T-helper 1 cell treated with Interleukin-12 subunit alpha and Interleukin-12 subunit beta and Interleukin-4 antibody, amounts not matched to agents 30 μg/mL and 1 μg/mL, for 36 hours (primary cell): ENCODE measurements around the gene GNG2.

Source experiments
- H3K27ac Mint-ChIP-seq: one replicate; pipeline ENCODE4 v1.8.0; 2021; ENCODE audit warnings: mild to moderate bottlenecking, mixed read lengths
- H3K27me3 Mint-ChIP-seq: one replicate; pipeline ENCODE4 v1.8.0; 2021; ENCODE audit warnings: low read depth, mixed read lengths
- H3K36me3 Mint-ChIP-seq: one replicate; pipeline ENCODE4 v1.8.0; 2021; ENCODE audit warnings: low read depth, mixed read lengths
- H3K4me1 Mint-ChIP-seq: one replicate; pipeline ENCODE4 v1.8.0; 2021; ENCODE audit warnings: low read depth, mixed read lengths
- H3K4me3 Mint-ChIP-seq: one replicate; pipeline ENCODE4 v1.8.0; 2021; ENCODE audit warnings: mild to moderate bottlenecking, moderate library complexity, mixed read lengths
- H3K9me3 Mint-ChIP-seq: one replicate; pipeline ENCODE4 v1.8.0; 2021; ENCODE audit warnings: mixed read lengths

The GNG2 gene

GRCh38 chr14:51860164-51860824 lies at the start of gene GNG2:
GNG2 (plus strand) TSS chr14:51860612; CDS start chr14:51950679, 90,067 bp downstream.
- peaks cover 18% of the 10 kb centered on the region for H3K36me3 Mint-ChIP-seq
- H3K9me3 Mint-ChIP-seq: no peaks in the 10 kb centered on the region
- no peaks in the 10 kb centered on the region for H3K27me3 Mint-ChIP-seq
- peak within 1 kb of the TSS; percentile 95 for H3K4me3 Mint-ChIP-seq
- peak within 1 kb of the TSS; percentile 94 for H3K27ac Mint-ChIP-seq
- H3K4me1 Mint-ChIP-seq: peaks cover 42% of the 10 kb centered on the region

DNA sequence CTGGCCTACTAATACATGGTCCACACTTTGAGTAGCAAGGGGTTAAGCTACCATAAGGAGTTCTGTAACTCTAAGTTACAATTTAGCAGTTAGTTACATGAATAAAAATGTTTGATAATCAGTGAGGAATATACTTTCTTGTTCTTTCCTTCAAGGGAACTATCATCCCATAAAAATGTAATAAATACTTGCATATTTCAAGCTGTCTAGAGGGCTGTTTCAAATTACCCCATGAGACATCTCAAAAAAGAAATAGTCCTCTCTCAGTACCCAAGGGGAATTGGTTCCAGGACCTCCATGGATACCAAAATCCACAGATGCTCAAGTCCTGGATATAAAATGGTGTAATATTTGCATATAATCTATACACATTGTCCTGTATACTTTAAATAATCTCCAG lies 48.7 kb upstream of the GNG2 start:
- Mint-ChIP-seq H3K9me3 (peaks cover 10% of the 10 kb centered on the region), H3K36me3 (no peaks in the 10 kb centered on the region), H3K27ac (no peak overlapping the region), H3K4me1 (no peaks in the 10 kb centered on the region), H3K27me3 (no peaks in the 10 kb centered on the region), H3K4me3 (no peak overlapping the region)

- Mint-ChIP-seq H3K4me1 (no peaks in the 10 kb centered on the region), H3K27ac (no peak overlapping the region), H3K9me3 (no peaks in the 10 kb centered on the region), H3K36me3 (no peaks in the 10 kb centered on the region), H3K4me3 (no peak overlapping the region), H3K27me3 (peaks cover 15% of the 10 kb centered on the region)
Measured at GRCh38 chr14:51816031-51816430, 44.4 kb upstream of the GNG2 start.

DNA sequence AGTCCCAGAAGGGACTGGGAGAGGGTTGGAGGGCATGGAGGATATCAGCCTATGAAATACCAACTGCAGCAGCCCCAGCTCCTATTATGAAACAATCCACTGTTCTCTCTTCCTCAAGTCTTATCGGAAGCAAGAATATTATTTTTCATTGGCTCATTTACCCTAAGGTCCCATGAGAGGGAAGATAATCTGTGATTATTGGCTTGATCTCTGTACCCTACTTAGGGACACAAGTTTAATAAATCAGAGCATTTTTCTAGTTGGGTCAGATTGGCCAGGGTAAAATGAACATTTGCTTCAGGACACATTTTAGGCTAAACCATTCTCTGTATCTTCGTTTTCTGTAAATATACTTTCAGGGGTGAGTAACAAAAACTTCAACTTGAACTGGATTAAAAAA lies 43.1 kb upstream of the GNG2 start:
- Mint-ChIP-seq H3K9me3 (no peaks in the 10 kb centered on the region), H3K27me3 (peaks cover 18% of the 10 kb centered on the region), H3K36me3 (no peaks in the 10 kb centered on the region), H3K4me3 (no peak overlapping the region), H3K27ac (no peak overlapping the region), H3K4me1 (no peaks in the 10 kb centered on the region)

- H3K9me3 Mint-ChIP-seq: no peaks in the 10 kb centered on the region
- no peak overlapping the region for H3K27ac Mint-ChIP-seq
Measured at GRCh38 chr14:51818748-51819380, 41.5 kb upstream of the GNG2 start.

GRCh38 chr14:51821822-51822221 lies 38.6 kb upstream of the GNG2 start:
- Mint-ChIP-seq H3K4me1 (no peaks in the 10 kb centered on the region), H3K36me3 (no peaks in the 10 kb centered on the region), H3K27me3 (peaks cover 20% of the 10 kb centered on the region), H3K27ac (no peak overlapping the region), H3K9me3 (no peaks in the 10 kb centered on the region), H3K4me3 (no peak overlapping the region)

More at GRCh38 chr14:51818748-51819380, 41.5 kb upstream of the GNG2 start:
- H3K4me3 Mint-ChIP-seq: no peak overlapping the region
- no peaks in the 10 kb centered on the region for H3K4me1 Mint-ChIP-seq
- H3K27me3 Mint-ChIP-seq: peaks cover 20% of the 10 kb centered on the region
- no peaks in the 10 kb centered on the region for H3K36me3 Mint-ChIP-seq

- Mint-ChIP-seq H3K4me3 (no peak overlapping the region), H3K36me3 (no peaks in the 10 kb centered on the region), H3K27ac (no peak overlapping the region), H3K27me3 (peaks cover 20% of the 10 kb centered on the region), H3K9me3 (no peaks in the 10 kb centered on the region), H3K4me1 (no peaks in the 10 kb centered on the region)
Measured at GRCh38 chr14:51822499-51822898, 37.9 kb upstream of the GNG2 start.

DNA sequence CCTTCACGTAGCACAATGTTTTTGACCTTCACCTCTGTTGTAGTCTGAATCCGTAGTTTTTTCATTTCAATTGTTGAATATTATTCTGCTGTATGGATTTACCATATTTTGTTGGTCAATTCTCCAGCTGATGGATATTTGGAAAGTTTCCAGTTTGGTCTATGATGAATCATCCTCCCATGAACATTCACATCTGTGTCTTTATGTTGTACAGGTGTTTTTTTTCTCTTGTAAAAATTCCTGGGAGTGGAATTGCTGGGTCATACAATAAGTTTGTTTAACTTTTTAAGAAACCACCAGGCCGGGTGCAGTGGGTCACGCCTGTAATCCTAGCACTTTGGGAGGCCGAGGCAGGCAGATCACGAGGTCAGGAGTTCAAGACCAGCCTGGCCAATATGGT lies 36.7 kb upstream of the GNG2 start:
- Mint-ChIP-seq H3K36me3 (no peaks in the 10 kb centered on the region), H3K27me3 (peaks cover 16% of the 10 kb centered on the region), H3K4me3 (no peak overlapping the region), H3K9me3 (no peaks in the 10 kb centered on the region), H3K27ac (no peak overlapping the region), H3K4me1 (no peaks in the 10 kb centered on the region)

- Mint-ChIP-seq H3K4me1 (no peaks in the 10 kb centered on the region), H3K27ac (no peak overlapping the region), H3K9me3 (no peaks in the 10 kb centered on the region), H3K36me3 (no peaks in the 10 kb centered on the region), H3K4me3 (no peak overlapping the region), H3K27me3 (peaks cover 11% of the 10 kb centered on the region)
Measured at GRCh38 chr14:51824191-51824590, 36.2 kb upstream of the GNG2 start.

DNA sequence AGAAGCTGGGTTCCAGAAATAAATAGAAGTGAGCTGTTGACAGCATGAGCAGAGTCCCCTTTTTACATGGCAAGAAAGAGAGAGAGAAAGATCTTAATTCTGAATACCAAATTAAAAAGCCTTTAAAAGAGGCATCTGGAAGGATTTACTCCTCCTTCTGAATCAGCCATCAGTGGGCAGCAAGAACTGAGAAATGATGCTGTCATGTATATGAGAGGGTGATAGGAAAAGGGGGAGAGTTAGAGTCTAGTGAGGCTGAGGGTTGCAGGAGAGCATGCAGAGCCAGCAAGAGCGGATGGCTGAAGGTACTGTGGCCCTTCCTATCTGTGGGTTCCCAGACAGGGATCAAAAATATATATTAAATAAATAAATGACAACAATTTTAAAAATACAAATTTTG lies 34.5 kb upstream of the GNG2 start:
- H3K27ac Mint-ChIP-seq: no peak overlapping the region
- no peaks in the 10 kb centered on the region for H3K9me3 Mint-ChIP-seq
- peaks cover 4% of the 10 kb centered on the region for H3K27me3 Mint-ChIP-seq
- H3K4me3 Mint-ChIP-seq: no peak overlapping the region
- H3K36me3 Mint-ChIP-seq: no peaks in the 10 kb centered on the region
- H3K4me1 Mint-ChIP-seq: no peaks in the 10 kb centered on the region

DNA sequence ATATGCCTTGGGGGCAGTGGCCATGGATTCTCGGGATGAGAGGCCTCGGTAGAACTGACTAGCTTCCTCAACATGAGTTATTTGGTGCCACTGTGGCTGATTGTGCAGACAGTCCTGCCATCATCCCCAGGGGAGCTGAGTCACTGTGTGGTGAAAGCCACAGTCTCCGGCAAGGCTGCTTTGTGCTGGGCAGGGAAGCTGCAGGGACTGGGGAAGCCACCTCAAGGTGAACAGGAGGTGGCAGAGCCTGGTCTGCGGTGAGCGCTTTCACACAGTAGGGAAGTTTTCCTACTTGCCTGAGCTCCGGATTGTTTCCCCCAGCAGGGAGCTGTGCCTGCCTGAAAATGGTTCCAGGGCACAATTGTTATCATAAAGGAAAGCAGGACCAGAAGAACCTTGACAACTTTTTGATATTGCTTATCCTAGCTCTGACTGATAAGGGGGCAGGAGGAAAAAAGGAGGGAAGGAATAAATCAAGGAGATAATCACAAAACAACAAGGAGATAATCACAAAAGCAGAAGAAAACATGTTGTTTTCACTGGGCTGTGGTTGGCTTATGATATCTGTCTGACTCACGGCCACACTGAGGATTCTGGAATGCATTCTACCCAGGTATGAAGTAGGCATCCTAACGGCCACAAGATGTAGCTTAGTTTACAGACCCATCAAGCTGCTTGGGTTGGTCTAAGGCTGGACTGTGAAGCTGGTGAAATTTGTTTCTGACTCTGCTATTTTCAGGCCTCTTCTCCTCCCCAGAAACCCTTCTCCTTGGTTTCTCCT lies 32.2 kb upstream of the GNG2 start:
- H3K27me3 Mint-ChIP-seq: no peaks in the 10 kb centered on the region
- H3K36me3 Mint-ChIP-seq: no peaks in the 10 kb centered on the region
- H3K27ac Mint-ChIP-seq: no peak overlapping the region
- peaks cover 8% of the 10 kb centered on the region for H3K9me3 Mint-ChIP-seq
- H3K4me1 Mint-ChIP-seq: no peaks in the 10 kb centered on the region
- no peak overlapping the region for H3K4me3 Mint-ChIP-seq

DNA sequence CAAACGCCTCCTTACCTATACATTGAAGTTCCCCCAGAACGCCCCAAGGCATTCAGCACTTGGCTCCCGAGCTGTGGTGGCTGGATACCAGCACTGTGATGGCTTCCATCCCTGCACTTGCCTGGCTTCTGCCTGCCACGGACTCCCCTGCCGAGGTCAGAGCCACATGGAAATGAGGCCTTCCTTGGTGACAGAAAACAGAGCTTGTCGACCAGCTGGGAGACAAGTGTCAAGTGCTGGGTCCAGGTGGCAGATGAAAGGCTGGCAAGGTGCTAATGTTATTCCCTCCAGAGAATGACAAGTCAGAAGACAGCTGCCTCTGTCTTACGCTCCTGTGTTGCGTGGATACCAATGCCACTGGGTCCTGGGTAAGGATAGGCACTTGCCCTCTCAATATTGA lies 26.2 kb upstream of the GNG2 start:
- no peak overlapping the region for H3K4me3 Mint-ChIP-seq
- H3K27me3 Mint-ChIP-seq: peaks cover 3% of the 10 kb centered on the region
- peaks cover 9% of the 10 kb centered on the region for H3K9me3 Mint-ChIP-seq
- H3K27ac Mint-ChIP-seq: no peak overlapping the region
- H3K36me3 Mint-ChIP-seq: no peaks in the 10 kb centered on the region
- no peaks in the 10 kb centered on the region for H3K4me1 Mint-ChIP-seq

GRCh38 chr14:51836417-51836816 lies 24.0 kb upstream of the GNG2 start:
- H3K27ac Mint-ChIP-seq: no peak overlapping the region
- H3K4me3 Mint-ChIP-seq: no peak overlapping the region
- no peaks in the 10 kb centered on the region for H3K4me1 Mint-ChIP-seq
- H3K9me3 Mint-ChIP-seq: peaks cover 9% of the 10 kb centered on the region
- H3K36me3 Mint-ChIP-seq: no peaks in the 10 kb centered on the region
- H3K27me3 Mint-ChIP-seq: peaks cover 13% of the 10 kb centered on the region

GRCh38 chr14:51844081-51844881 lies 16.1 kb upstream of the GNG2 start:
- H3K4me1 Mint-ChIP-seq: peaks cover 41% of the 10 kb centered on the region
- H3K36me3 Mint-ChIP-seq: peaks cover 13% of the 10 kb centered on the region
- H3K27ac Mint-ChIP-seq: peak overlapping the region; percentile 55
- H3K27me3 Mint-ChIP-seq: peaks cover 9% of the 10 kb centered on the region
- peaks cover 9% of the 10 kb centered on the region for H3K9me3 Mint-ChIP-seq
- no peak overlapping the region for H3K4me3 Mint-ChIP-seq
